Measurements from ENCODE around the gene KPTN.

The KPTN gene

GRCh38 chr19:47432091-47432490 is 51.9 kb downstream of the KPTN start:
- no peak for DNase-seq

GRCh38 chr19:47430041-47430802 is 53.8 kb downstream of the KPTN start:
- peak; percentile 51 for DNase-seq

GRCh38 chr19:47429140-47429793 is 54.8 kb downstream of the KPTN start:
- no peak for DNase-seq

DNA sequence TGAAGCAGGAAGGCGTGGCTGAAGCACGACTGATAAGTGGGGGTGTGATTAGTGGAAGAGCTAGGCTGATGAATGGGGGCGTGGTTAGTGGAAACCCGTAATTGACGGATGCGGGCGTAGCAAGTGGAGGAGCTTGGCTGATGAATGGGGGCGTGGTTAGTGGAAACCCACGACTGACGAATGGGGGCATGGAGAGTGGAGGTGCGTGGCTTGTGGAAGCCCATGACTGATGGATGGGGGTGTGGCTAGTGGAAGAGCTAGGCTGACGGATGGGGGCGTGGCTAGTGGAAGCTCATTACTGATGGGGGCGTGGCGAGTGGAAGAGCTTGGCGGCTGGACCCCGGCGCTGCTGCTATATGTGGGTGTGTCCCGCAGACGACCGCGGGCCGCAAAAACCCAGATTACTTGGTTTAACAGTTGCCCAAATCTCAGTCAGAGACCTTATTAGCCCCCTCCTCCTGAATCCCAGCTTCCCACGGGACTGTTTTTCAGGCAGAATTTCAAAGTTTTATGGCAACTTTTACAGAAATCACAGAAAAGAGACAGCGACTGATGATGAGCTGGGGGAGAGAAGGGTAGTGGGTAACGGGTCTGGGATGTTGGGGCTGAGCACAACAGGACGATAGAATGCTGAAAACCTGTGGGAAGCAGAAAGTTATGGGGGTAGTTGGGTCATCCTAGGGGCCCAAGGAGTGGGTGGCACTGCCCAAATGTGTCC is 55.7 kb downstream of the KPTN start:
- DNase-seq: peak; percentile 95

- DNase-seq: peak; percentile 86
Observed at GRCh38 chr19:47427241-47428176, 56.5 kb downstream of the KPTN start.
